GM23338 (cell line): Measurements from ENCODE around the gene NTM.

Experiments used
- CTCF ChIP-seq, 2 experiments: fragments of 200-600 bp in 1 of 2; sonication (generic) in 1 of 2; conservative IDR thresholded peaks; 2 replicates each; pipeline versions ENCODE4 v1.5.1 to v1.6.1; 2016 to 2017; ENCODE audit warnings: antibody characterized with exemption in 2 of 2, low read depth in 2 of 2, mild to moderate bottlenecking in 2 of 2, moderate library complexity in 1 of 2
- POLR2AphosphoS5 ChIP-seq: IDR thresholded peaks from 2 replicates; pipeline ENCODE4 v1.6.1; 2016; ENCODE audit warnings: antibody characterized with exemption, low read depth
- ZNF331 ChIP-seq: fragments of 250-450 bp; sonication (Bioruptor Pico); IDR thresholded peaks from 2 replicates; pipeline ENCODE4 v1.5.0; 2020; ENCODE audit warnings: low read depth, mild to moderate bottlenecking, moderate library complexity

GRCh38 chr11:131815590-131815989 lies 445.2 kb downstream of the NTM start:
- TF ChIP-seq ZNF331 (CRISPR knock-in tag) (no peak), CTCF (conservative IDR thresholded peaks at IDR 0.05; ENCODE audit: low read depth in 2 of 2) (no peak), POLR2AphosphoS5 (no peak)
